Adrenal gland (tissue), 5 donors: ENCODE results near the gene RAP1GAP2.

Experiments
- CTCF ChIP-seq, 6 experiments: fragments of 450-650 bp in 4 of 6; fragments of 200-600 bp in 2 of 6; sonication (generic) in 1 of 6; IDR thresholded peaks; 1 replicate in 5 of 6; 2 replicates in 1 of 6; pipeline versions ENCODE4 v1.5.1 to v1.8.0; 2016 to 2021; ENCODE audit warnings: antibody characterized with exemption in 6 of 6, mild to moderate bottlenecking in 2 of 6, moderate library complexity in 1 of 6
- POLR2A ChIP-seq, 2 donors: fragments of 450-650 bp; IDR thresholded peaks; one replicate each; pipeline ENCODE4 v1.6.1; 2017; ENCODE audit warnings: antibody characterized with exemption in 2 of 2, mild to moderate bottlenecking in 2 of 2, moderate library complexity in 1 of 2
- donor health status: DM: no; HTN: no; CAD: no.

GRCh38 chr17:3034578-3034920 lies 238.3 kb downstream of the RAP1GAP2 start:
- TF ChIP-seq CTCF (IDR thresholded peaks at IDR 0.05) = no peak
- TF ChIP-seq POLR2A (IDR thresholded peaks at IDR 0.05) = no peak
